ENCODE results near the gene RAD51B. TPM values are rescaled to one million over a fixed set of nuclear protein-coding genes. Genes with fewer than 3 reads are reported as not detected.
"Not testable (repeated sequence)": the region's sequence is repeated elsewhere in the genome, so short reads cannot be mapped to it uniquely, and the experiment has no call there.

The RAD51B gene
- total and polyA plus RNA-seq, 2 donors = 6.2 to 92.9 TPM

- WGBS = 61% methylated on average over 5 of the region's 5 CpGs
- Histone ChIP-seq H3K36me3 (ENCODE audit: insufficient read depth) (no peaks in the 10 kb centered on the region), H3K4me3 (ENCODE audit: low read depth, low read length) (no peak overlapping the region), H3K27ac (ENCODE audit: low read depth) (no peak overlapping the region), H3K4me1 (ENCODE audit: insufficient read depth) (no peaks in the 10 kb centered on the region)
- no peak for DNase-seq (ENCODE audit: extremely low spot score)
Measured at GRCh38 chr14:68111097-68111852, 291.7 kb downstream of the RAD51B start.

- no peaks in the 10 kb centered on the region for H3K4me1 ChIP-seq (ENCODE audit: insufficient read depth)
- WGBS = 88% methylated on average over 2 of the region's 2 CpGs
- no peaks in the 10 kb centered on the region for H3K36me3 ChIP-seq (ENCODE audit: insufficient read depth)
- DNase-seq (ENCODE audit: extremely low spot score) = no peak
- H3K4me3 ChIP-seq (ENCODE audit: low read depth, low read length) = no peak overlapping the region
- H3K27ac ChIP-seq (ENCODE audit: low read depth) = no peak overlapping the region
Measured at GRCh38 chr14:68111853-68112270, 292.3 kb downstream of the RAD51B start.

DNA sequence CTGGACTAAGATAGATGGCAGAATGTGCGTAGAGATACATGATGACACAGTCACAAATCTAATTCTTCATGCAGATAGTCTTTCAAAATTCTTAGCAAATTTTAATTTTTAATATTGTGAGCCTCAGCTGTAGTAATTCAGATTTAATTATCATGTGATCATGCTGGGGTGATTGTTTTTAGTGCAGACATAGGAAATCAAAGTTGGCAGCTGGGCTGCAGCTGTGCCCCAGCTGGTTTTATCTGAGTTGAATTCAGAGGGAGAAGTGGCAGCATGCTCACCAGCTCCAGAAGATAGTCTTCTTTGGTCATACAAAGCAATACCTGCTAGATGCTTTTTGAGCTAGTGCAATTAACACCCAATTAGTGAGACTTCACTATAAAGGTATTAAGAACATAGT lies 292.9 kb downstream of the RAD51B start:
- Histone ChIP-seq H3K27ac (ENCODE audit: low read depth) (no peak overlapping the region), H3K4me3 (ENCODE audit: low read depth, low read length) (no peak overlapping the region), H3K4me1 (ENCODE audit: insufficient read depth) (no peaks in the 10 kb centered on the region), H3K36me3 (ENCODE audit: insufficient read depth) (no peaks in the 10 kb centered on the region)
- no peak for DNase-seq (ENCODE audit: extremely low spot score)
- 99% methylated on average over 1 of the region's 1 CpG for WGBS

DNA sequence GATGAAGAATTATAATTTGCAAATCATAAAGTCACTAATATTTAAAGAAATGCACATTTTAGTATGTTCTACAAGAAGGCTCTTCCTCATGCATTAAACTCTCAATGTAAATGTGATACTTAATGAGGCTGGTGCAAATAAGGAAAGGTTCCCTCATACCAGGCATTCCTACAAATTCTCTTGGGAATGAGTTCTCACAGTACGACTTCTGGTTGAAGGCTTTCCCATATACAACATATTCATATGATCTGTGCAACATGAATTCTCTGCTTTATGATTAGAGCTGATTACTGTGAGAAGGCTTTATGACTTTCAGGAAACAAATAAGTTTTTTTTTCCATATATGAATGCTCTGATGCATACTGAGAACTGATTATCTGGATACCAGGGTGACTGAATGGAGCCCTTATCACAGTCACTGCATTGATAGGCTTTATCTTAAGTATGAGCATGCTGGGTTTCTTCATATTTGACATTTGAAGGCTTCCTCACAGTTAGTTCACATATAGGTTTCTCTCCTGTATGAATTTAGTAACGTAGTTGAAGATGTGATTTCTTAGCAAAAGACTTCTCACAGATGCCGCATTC lies 293.9 kb downstream of the RAD51B start:
- no peak for DNase-seq (ENCODE audit: extremely low spot score)
- Histone ChIP-seq H3K4me3 (ENCODE audit: low read depth, low read length) (no peak overlapping the region), H3K36me3 (ENCODE audit: insufficient read depth) (no peaks in the 10 kb centered on the region), H3K4me1 (ENCODE audit: insufficient read depth) (no peaks in the 10 kb centered on the region), H3K27ac (ENCODE audit: low read depth) (no peak overlapping the region)
- 88% methylated on average over 3 of the region's 3 CpGs for WGBS

- H3K4me1 ChIP-seq (ENCODE audit: insufficient read depth); H3K4me3 ChIP-seq (ENCODE audit: low read depth, low read length); DNase-seq (ENCODE audit: extremely low spot score); H3K27ac ChIP-seq (ENCODE audit: low read depth); H3K36me3 ChIP-seq (ENCODE audit: insufficient read depth): not testable (repeated sequence)
Measured at GRCh38 chr14:68115952-68116351, 296.4 kb downstream of the RAD51B start.

- no peak overlapping the region for H3K27ac ChIP-seq (ENCODE audit: low read depth)
- no peak for DNase-seq (ENCODE audit: extremely low spot score)
- H3K4me1 ChIP-seq (ENCODE audit: insufficient read depth) = no peaks in the 10 kb centered on the region
- H3K4me3 ChIP-seq (ENCODE audit: low read depth, low read length) = no peak overlapping the region
- H3K36me3 ChIP-seq (ENCODE audit: insufficient read depth) = no peaks in the 10 kb centered on the region
Measured at GRCh38 chr14:68122651-68123050, 303.1 kb downstream of the RAD51B start.

DNA sequence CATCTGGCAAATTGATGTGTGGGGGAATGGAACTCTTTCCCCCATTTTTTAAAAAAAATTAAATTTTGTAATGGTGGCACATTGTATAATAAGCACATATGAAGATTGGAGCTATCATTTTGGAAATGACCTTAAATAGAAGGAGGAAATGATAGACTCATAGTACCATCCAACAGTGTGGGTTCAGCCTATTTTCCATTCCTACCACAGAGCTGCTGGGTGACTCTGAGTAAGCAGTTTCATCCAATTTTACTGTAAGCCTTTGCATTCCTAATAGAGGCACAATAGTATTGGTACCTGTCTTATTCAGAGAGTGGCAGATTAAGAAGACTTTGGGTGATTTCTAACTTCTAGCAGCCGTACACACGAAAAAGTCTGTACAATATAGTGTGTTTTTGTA lies 304.5 kb downstream of the RAD51B start:
- Histone ChIP-seq H3K4me1 (ENCODE audit: insufficient read depth) (no peaks in the 10 kb centered on the region), H3K4me3 (ENCODE audit: low read depth, low read length) (no peak overlapping the region), H3K36me3 (ENCODE audit: insufficient read depth) (no peaks in the 10 kb centered on the region), H3K27ac (ENCODE audit: low read depth) (no peak overlapping the region)
- WGBS = 96% methylated on average over 2 of the region's 2 CpGs
- no peak for DNase-seq (ENCODE audit: extremely low spot score)

DNA sequence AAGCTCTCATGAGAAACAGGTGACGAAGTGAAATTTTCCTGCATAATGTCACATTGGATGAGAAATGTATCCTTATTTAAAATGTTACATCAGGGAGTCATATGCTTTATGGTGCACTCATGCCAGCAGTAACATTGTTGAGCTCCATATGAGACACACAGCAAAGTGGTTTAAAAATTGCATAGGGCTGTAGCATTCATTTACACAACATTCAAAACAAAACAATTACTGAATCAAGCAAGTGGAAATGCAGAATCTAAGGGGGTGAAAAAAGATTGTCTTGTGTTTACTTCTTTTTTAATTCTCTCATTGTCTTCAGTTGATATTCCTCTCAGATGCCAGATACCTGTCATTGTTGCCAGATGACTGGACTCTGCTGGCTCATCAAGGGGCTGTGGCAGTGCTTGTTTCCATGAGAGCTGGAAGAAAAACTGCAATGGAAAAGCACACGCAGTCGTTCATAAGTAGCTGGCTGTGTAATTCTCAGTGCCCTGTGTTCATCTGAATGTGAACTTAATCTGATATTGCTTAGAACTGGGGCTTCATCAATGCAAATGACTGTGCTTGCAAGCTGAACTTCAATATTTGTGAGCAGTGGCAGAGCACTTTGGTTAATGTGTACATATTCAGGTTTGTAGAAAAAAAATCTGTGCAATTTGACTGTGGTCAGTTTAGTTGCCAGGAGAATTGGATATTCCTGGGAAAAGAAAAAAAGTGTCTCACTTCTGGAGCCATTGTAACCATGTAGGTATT lies 305.6 kb downstream of the RAD51B start:
- Histone ChIP-seq H3K4me3 (ENCODE audit: low read depth, low read length) (no peak overlapping the region), H3K4me1 (ENCODE audit: insufficient read depth) (no peaks in the 10 kb centered on the region), H3K36me3 (ENCODE audit: insufficient read depth) (no peaks in the 10 kb centered on the region), H3K27ac (ENCODE audit: low read depth) (no peak overlapping the region)
- WGBS = 40% methylated on average over 3 of the region's 3 CpGs
- no peak for DNase-seq (ENCODE audit: extremely low spot score)

DNA sequence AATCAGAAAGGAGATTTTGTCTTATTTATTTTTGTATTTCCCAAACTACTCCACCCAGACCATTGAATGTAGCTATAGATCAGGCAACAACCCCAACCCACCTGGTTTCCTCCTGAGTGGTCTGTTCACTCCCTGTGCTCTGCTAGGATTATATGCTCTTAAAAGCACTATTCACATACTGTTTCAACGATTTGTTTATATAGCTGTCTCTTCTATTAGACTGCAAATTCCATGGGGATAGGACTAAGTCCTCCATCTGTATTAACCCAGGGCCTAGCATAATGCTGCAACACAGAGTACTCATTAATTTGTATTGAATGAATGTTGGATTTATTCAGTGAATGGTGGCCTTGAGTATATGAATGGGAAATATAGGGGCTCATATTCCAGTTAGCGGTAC lies 307.6 kb downstream of the RAD51B start:
- Histone ChIP-seq H3K4me3 (ENCODE audit: low read depth, low read length) (no peak overlapping the region), H3K36me3 (ENCODE audit: insufficient read depth) (no peaks in the 10 kb centered on the region), H3K4me1 (ENCODE audit: insufficient read depth) (no peaks in the 10 kb centered on the region), H3K27ac (ENCODE audit: low read depth) (no peak overlapping the region)
- 54% methylated on average over 2 of the region's 2 CpGs for WGBS
- no peak for DNase-seq (ENCODE audit: extremely low spot score)

- H3K4me1 ChIP-seq (ENCODE audit: insufficient read depth) = no peaks in the 10 kb centered on the region
- no peak overlapping the region for H3K4me3 ChIP-seq (ENCODE audit: low read depth, low read length)
- DNase-seq (ENCODE audit: extremely low spot score) = no peak
- H3K36me3 ChIP-seq (ENCODE audit: insufficient read depth) = no peaks in the 10 kb centered on the region
- H3K27ac ChIP-seq (ENCODE audit: low read depth) = no peak overlapping the region
Measured at GRCh38 chr14:68131907-68132306, 312.3 kb downstream of the RAD51B start.

DNA sequence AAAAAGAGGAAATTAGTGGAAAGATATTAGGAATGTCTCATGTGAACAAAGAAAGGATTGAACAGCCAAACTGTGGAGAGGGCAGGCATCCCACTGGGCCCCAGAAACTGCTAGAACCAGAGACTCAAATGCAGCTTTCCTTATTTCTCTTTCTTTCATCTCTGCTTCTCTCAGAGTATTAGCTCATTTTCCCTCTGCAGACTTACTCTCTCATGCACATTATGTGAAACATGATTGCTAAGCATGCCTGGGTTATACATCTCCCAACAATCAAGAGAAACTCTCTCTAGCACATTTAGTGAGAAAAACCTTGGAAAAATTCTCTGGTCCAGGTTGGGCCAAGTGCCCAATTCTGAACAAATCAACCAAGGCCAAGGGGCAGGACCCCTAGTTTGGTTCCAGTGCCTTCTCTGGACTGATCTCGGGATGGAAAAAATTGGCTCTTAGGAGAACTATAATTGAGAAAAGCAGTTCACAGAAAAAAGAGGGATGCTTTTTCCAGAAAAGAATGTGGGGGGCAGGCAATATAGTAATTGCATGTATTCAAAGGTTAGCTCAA lies 313.1 kb downstream of the RAD51B start:
- Histone ChIP-seq H3K4me3 (ENCODE audit: low read depth, low read length) (no peak overlapping the region), H3K27ac (ENCODE audit: low read depth) (no peak overlapping the region), H3K4me1 (ENCODE audit: insufficient read depth) (no peaks in the 10 kb centered on the region), H3K36me3 (ENCODE audit: insufficient read depth) (no peaks in the 10 kb centered on the region)
- no peak for DNase-seq (ENCODE audit: extremely low spot score)
- WGBS = 74% methylated on average over 1 of the region's 1 CpG

- no peak overlapping the region for H3K27ac ChIP-seq (ENCODE audit: low read depth)
- DNase-seq (ENCODE audit: extremely low spot score) = no peak
- no peaks in the 10 kb centered on the region for H3K4me1 ChIP-seq (ENCODE audit: insufficient read depth)
- WGBS = 95% methylated on average over 4 of the region's 4 CpGs
- no peak overlapping the region for H3K4me3 ChIP-seq (ENCODE audit: low read depth, low read length)
- H3K36me3 ChIP-seq (ENCODE audit: insufficient read depth) = no peaks in the 10 kb centered on the region
Measured at GRCh38 chr14:68133856-68134255, 314.3 kb downstream of the RAD51B start.

- H3K4me3 ChIP-seq (ENCODE audit: low read depth, low read length) = no peak overlapping the region
- no peaks in the 10 kb centered on the region for H3K36me3 ChIP-seq (ENCODE audit: insufficient read depth)
- 65% methylated on average over 3 of the region's 3 CpGs for WGBS
- H3K4me1 ChIP-seq (ENCODE audit: insufficient read depth) = peaks cover 1% of the 10 kb centered on the region
- no peak for DNase-seq (ENCODE audit: extremely low spot score)
- no peak overlapping the region for H3K27ac ChIP-seq (ENCODE audit: low read depth)
Measured at GRCh38 chr14:68135028-68135427, 315.4 kb downstream of the RAD51B start.

- Histone ChIP-seq H3K27ac (ENCODE audit: low read depth) (peak overlapping the region; percentile 10), H3K4me1 (ENCODE audit: insufficient read depth) (peaks cover 1% of the 10 kb centered on the region), H3K4me3 (ENCODE audit: low read depth, low read length) (no peak overlapping the region), H3K36me3 (ENCODE audit: insufficient read depth) (no peaks in the 10 kb centered on the region)
- WGBS = 50% methylated on average over 2 of the region's 2 CpGs
- no peak for DNase-seq (ENCODE audit: extremely low spot score)
Measured at GRCh38 chr14:68135566-68135965, 316.0 kb downstream of the RAD51B start.

All from urinary bladder (tissue), 4 donors.